Glutamatergic neuron (in vitro differentiated cells): ENCODE data around the gene OSBPL1A. TPM values are rescaled to one million over a fixed set of nuclear protein-coding genes. Genes with fewer than 3 reads are reported as not detected.

Experiments
- DNase-seq: peaks from one replicate; pipeline ENCODE4 v3.0.0; 2022
- H3K27ac Mint-ChIP-seq: one replicate; pipeline ENCODE4 v1.8.0; 2020; ENCODE audit warnings: mild to moderate bottlenecking, mixed read lengths, inconsistent platforms; ENCODE audit not compliant: unreplicated experiment
- H3K27me3 Mint-ChIP-seq: one replicate; pipeline ENCODE4 v1.8.0; 2020; ENCODE audit warnings: mild to moderate bottlenecking, moderate library complexity, mixed read lengths, inconsistent platforms; ENCODE audit not compliant: unreplicated experiment
- H3K36me3 Mint-ChIP-seq: one replicate; pipeline ENCODE4 v1.8.0; 2020; ENCODE audit warnings: mild to moderate bottlenecking, mixed read lengths, inconsistent platforms; ENCODE audit not compliant: unreplicated experiment
- H3K4me1 Mint-ChIP-seq: one replicate; pipeline ENCODE4 v1.8.0; 2020; ENCODE audit warnings: mild to moderate bottlenecking, low read depth, mixed read lengths, inconsistent platforms; ENCODE audit not compliant: unreplicated experiment
- H3K4me3 Mint-ChIP-seq: one replicate; pipeline ENCODE4 v1.8.0; 2020; ENCODE audit warnings: mild to moderate bottlenecking, mixed read lengths, inconsistent platforms; ENCODE audit not compliant: unreplicated experiment
- H3K9me3 Mint-ChIP-seq: one replicate; pipeline ENCODE4 v1.8.0; 2020; ENCODE audit warnings: mild to moderate bottlenecking, moderate library complexity, mixed read lengths, inconsistent platforms; ENCODE audit not compliant: unreplicated experiment
- total RNA-seq: library from RNA; stranded (reverse); fragmentation: NEBNext Ultra II Directional; extraction: Animal tissue kit (Norgen Biotek cat#: 25700); gene quantifications from one replicate; pipeline ENCODE4 v1.2.1, GENCODE V29; 2021; ENCODE audit not compliant: unreplicated experiment
- TF ChIP-seq, protein P1 (sequence below): fragments of 200-600 bp; sonication (generic); IDR thresholded peaks from one replicate; pipeline ENCODE4 v1.5.0; 2021; ENCODE audit not compliant: partially characterized antibody, unreplicated experiment

Gene OSBPL1A
- total RNA-seq, 1 donor from 2014 or later: 27.5 TPM

- no peak for DNase-seq
- peaks cover 2% of the 10 kb centered on the region for H3K27me3 Mint-ChIP-seq
Observed at GRCh38 chr18:24128700-24129099, 268.9 kb downstream of the OSBPL1A start.

DNA sequence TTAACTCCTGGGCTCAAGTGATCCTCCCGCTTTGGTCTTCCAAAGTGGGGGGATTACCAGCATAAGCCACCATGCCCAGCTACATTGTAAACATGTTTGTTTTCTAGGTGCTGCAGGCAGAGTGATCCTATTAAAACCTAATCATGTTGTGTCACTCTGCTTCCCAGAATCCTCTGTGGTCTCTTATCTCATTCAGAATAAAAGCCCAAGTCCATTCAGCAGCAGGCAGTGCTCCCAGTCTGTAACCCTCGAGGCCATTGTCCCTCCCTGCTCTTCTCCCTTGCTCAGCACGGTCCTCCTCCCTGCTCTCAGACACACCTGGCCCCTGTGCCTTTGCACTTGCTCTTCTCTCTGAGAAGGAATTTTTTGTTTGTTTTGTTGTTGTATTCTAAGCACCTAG, 269.9 kb downstream of the OSBPL1A start:
- DNase-seq: no peak

More at GRCh38 chr18:24128700-24129099, 268.9 kb downstream of the OSBPL1A start:
- Mint-ChIP-seq H3K36me3 (no peaks in the 10 kb centered on the region), H3K9me3 (peaks cover 3% of the 10 kb centered on the region), H3K4me3 (no peak overlapping the region), H3K4me1 (no peaks in the 10 kb centered on the region), H3K27ac (no peak overlapping the region)
- TF ChIP-seq, protein P1, sequence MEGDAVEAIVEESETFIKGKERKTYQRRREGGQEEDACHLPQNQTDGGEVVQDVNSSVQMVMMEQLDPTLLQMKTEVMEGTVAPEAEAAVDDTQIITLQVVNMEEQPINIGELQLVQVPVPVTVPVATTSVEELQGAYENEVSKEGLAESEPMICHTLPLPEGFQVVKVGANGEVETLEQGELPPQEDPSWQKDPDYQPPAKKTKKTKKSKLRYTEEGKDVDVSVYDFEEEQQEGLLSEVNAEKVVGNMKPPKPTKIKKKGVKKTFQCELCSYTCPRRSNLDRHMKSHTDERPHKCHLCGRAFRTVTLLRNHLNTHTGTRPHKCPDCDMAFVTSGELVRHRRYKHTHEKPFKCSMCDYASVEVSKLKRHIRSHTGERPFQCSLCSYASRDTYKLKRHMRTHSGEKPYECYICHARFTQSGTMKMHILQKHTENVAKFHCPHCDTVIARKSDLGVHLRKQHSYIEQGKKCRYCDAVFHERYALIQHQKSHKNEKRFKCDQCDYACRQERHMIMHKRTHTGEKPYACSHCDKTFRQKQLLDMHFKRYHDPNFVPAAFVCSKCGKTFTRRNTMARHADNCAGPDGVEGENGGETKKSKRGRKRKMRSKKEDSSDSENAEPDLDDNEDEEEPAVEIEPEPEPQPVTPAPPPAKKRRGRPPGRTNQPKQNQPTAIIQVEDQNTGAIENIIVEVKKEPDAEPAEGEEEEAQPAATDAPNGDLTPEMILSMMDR: no peak

GRCh38 chr18:24126155-24126961, 271.3 kb downstream of the OSBPL1A start:
- Mint-ChIP-seq H3K4me3 (no peak overlapping the region), H3K27me3 (peaks cover 5% of the 10 kb centered on the region), H3K4me1 (no peaks in the 10 kb centered on the region), H3K36me3 (no peaks in the 10 kb centered on the region), H3K27ac (no peak overlapping the region), H3K9me3 (peaks cover 3% of the 10 kb centered on the region)
- TF ChIP-seq, protein P1: no peak
- no peak for DNase-seq

More for the DNA sequence above, 269.9 kb downstream of the OSBPL1A start:
- Mint-ChIP-seq H3K27me3 (peaks cover 2% of the 10 kb centered on the region), H3K27ac (no peak overlapping the region), H3K4me1 (no peaks in the 10 kb centered on the region), H3K4me3 (no peak overlapping the region), H3K36me3 (no peaks in the 10 kb centered on the region), H3K9me3 (peaks cover 3% of the 10 kb centered on the region)
- TF ChIP-seq, protein P1: no peak

- no peaks in the 10 kb centered on the region for H3K36me3 Mint-ChIP-seq
- H3K27ac Mint-ChIP-seq: no peak overlapping the region
- H3K4me3 Mint-ChIP-seq: no peak overlapping the region
- no peaks in the 10 kb centered on the region for H3K9me3 Mint-ChIP-seq
- H3K4me1 Mint-ChIP-seq: no peaks in the 10 kb centered on the region
- no peak for DNase-seq
- peaks cover 5% of the 10 kb centered on the region for H3K27me3 Mint-ChIP-seq
- TF ChIP-seq, protein P1: no peak
Observed at GRCh38 chr18:24121625-24122024, 276.0 kb downstream of the OSBPL1A start.

- Mint-ChIP-seq H3K4me1 (no peaks in the 10 kb centered on the region), H3K9me3 (no peaks in the 10 kb centered on the region), H3K36me3 (no peaks in the 10 kb centered on the region), H3K27ac (no peak overlapping the region), H3K4me3 (no peak overlapping the region), H3K27me3 (peaks cover 7% of the 10 kb centered on the region)
- TF ChIP-seq, protein P1: no peak
- DNase-seq: no peak
Observed at GRCh38 chr18:24120676-24121075, 276.9 kb downstream of the OSBPL1A start.
